HG03064 (cell line): ENCODE data around the gene RASGRP4.
"Not testable (repeated sequence)": the region's sequence is repeated elsewhere in the genome, so short reads cannot be mapped to it uniquely, and the experiment has no call there.

Experiments
- ATAC-seq: cut with Tn5 transposase; IDR thresholded peaks from one replicate; pipeline ENCODE4 v1.9.1; 2021; ENCODE audit warnings: low read depth; ENCODE audit not compliant: unreplicated experiment

RASGRP4 gene, protein sequence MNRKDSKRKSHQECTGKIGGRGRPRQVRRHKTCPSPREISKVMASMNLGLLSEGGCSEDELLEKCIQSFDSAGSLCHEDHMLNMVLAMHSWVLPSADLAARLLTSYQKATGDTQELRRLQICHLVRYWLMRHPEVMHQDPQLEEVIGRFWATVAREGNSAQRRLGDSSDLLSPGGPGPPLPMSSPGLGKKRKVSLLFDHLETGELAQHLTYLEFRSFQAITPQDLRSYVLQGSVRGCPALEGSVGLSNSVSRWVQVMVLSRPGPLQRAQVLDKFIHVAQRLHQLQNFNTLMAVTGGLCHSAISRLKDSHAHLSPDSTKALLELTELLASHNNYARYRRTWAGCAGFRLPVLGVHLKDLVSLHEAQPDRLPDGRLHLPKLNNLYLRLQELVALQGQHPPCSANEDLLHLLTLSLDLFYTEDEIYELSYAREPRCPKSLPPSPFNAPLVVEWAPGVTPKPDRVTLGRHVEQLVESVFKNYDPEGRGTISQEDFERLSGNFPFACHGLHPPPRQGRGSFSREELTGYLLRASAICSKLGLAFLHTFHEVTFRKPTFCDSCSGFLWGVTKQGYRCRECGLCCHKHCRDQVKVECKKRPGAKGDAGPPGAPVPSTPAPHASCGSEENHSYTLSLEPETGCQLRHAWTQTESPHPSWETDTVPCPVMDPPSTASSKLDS

DNA sequence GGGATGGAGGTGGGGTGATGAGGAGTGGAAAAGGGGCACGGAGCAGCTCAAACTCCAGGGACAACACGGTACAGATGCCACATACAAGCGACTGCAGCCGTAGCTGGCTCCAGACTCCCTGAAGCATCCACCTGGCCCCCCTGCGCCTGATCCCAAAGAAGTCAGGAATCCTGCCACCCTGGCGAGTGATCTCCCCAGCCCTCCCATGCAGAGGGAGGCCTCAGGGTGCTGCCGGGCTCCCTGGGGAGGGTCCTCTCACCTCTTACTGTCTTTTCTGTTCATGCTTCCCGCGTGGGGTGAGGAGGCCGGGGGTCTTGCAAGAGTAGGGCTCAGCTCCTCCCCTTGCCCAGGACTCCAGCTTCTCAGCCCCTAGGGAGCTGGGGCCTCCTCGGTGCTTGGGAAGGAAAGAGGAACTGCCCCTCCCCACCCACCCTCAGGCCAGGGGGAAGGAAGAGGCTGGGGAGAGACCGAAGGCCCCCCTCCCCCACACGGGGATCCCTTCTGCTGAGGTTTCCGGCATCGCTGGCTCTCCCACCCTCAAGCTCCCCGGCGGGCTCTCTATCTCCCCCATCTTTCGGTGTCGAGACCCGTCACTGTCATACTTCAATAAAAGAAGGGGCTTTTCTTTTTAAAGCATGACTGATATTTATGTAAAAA, at the start of gene RASGRP4:
Gene RASGRP4, minus strand, starts transcription at position 410 of the 657 bp plus-strand sequence. Its CDS starts 128 bp downstream, at position 282.
- ATAC-seq = no peak

DNA sequence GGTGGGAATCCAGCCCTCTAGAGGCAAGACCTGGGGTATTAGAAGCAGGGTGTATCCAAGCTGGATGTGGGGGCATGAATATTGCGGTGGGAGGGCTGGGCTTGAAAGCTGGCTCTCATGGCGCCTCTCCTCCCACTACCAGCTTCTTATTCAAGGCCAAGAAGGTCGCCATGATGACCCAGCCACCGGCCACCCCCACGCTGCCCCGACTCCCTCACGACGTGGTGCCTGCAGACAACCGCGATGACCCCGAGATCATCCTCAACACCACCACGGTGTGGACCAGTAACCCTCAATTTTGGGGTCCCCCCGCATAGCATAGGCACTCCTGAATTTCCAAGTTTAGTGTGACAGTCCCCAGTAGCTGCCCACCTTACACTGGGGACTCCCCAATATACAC, 49.2 kb upstream of the RASGRP4 start:
- no peak for ATAC-seq

DNA sequence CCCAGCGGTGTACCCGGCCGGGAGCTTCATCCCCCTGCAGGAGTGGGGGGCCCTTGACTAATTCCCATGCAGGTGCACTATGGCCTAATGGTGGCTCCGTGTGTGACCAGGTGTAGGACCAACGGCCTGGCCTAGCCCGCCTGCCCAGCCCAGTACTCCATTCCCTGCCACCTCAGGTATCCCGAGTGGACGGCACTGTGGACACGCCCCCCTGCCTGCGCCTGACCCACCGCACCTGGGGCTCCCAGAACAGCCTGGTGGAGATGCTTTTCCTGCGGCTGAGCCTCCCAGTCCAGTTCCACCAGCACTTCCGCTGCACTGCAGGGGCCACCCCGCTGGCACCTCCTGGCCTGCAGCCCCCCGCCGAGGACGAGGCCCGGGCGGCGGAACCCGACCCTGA, 47.2 kb upstream of the RASGRP4 start:
- ATAC-seq = no peak

DNA sequence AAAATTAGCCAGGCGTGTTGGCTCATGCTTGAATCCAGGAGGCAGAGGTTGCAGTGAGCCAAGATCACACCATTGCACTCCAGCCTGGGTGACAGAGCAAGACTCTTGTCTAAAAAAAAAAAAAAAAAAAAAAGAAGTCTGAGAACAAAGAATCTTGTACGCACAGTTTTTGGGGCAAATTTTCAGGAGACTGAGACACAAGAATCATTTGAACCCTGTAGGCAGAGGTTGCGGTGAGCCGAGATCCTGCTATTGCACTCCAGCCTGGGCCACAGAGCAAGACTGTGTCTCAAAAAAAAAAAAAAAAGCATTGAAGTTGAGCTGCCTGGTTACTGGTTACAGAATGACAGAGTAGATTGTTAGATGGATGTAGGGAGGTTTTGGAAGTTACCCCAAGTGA, 46.7 kb upstream of the RASGRP4 start:
- not testable (repeated sequence) for ATAC-seq

DNA sequence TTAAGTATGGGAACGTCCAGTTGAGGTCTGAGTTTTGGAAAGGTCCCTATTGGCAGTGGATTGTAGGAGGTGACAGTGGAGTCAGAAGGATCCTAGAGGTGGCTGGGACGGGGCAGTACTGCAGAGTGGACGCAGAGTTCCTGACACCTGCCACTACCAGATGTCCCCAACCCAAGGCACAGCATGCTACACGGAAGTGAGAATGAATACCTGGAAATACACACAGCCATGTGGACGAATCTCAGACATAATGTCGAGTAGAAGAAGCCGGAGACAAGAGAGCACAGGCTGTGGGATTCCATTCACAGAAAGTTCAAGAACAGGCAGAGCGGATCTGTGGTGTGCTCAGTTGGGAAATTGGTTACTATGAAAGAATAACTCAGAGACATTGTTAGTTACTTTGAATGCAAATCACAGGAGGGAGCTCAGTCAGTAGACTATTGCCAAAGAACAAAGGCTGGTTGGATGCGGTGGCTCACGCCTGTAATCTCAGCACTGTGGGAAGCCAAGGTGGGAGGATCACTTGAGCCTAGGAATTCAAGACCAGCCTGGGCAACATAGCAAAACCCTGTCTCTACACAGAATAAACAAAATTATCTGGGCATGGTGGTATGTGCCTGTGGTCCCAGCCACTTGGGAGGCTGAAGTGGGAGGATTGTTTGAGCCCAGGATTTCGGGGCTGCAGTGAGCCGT, 44.9 kb upstream of the RASGRP4 start:
- no peak for ATAC-seq

DNA sequence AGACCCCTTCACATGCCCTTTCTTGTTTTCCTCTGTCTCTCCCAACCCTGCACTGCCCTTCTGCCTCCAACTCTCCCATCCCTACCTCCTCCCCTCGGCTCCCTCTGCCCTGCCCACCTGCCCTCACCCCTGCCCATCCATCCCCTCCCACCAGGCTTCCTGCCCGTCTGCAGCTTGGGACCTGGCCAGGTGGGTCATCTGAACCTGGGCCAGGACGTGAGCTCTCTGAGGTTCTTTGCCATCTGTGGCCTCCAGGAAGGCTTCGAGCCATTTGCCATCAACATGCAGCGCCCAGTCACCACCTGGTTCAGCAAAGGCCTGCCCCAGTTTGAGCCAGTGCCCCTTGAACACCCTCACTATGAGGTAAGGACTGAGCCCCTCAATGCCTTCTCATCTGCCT, 43.1 kb upstream of the RASGRP4 start:
- ATAC-seq = no peak

DNA sequence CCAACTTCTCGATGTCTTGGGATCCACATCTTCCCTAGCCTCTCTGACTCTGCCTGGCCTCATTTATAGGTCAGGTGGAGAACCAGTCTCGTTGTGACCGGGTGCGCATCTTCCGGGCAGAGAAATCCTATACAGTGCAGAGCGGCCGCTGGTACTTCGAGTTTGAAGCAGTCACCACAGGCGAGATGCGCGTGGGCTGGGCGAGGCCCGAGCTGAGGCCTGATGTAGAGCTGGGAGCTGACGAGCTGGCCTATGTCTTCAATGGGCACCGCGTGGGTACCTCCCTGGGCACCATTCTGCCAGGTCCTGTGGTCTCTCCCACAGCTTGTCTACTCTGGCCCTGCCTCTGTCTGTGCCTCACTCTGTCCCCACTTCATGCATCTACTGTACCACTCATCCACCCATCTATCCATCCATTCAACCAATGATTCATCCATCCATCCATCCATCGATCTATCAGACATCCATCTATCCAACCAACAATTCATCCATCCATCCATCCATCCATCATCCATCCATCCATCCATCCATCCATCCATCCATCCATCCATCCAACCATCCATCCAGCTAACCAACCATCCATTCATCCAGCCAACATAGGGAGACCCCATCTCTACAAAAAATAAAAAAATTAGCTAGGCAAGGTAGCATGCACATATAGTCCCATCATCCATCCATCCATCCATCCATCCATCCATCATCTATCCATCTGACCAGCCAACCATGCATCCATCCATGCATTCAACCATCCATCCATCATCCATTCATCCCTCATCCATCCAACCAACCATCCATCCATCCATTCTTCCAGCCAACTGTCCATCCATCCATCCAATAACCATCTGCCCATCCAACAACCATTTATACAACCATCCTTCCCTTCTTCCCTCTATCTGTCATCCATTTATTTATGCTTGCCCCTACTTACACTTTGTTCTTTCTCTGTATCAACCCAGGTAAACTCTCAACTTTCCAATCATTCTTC, 41.8 kb upstream of the RASGRP4 start:
- no peak for ATAC-seq

DNA sequence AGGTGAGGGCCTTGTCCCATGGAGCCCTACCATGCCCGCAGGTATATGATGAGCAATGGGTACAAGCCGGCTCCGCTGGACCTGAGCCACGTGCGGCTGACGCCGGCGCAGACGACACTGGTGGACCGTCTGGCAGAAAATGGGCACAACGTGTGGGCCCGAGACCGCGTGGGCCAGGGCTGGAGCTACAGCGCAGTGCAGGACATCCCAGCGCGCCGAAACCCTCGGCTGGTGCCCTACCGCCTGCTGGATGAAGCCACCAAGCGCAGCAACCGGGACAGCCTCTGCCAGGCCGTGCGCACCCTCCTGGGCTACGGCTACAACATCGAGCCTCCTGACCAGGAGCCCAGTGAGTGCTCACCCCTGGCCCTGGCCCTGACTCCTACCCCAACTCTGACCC, 40.0 kb upstream of the RASGRP4 start:
- no peak for ATAC-seq

DNA sequence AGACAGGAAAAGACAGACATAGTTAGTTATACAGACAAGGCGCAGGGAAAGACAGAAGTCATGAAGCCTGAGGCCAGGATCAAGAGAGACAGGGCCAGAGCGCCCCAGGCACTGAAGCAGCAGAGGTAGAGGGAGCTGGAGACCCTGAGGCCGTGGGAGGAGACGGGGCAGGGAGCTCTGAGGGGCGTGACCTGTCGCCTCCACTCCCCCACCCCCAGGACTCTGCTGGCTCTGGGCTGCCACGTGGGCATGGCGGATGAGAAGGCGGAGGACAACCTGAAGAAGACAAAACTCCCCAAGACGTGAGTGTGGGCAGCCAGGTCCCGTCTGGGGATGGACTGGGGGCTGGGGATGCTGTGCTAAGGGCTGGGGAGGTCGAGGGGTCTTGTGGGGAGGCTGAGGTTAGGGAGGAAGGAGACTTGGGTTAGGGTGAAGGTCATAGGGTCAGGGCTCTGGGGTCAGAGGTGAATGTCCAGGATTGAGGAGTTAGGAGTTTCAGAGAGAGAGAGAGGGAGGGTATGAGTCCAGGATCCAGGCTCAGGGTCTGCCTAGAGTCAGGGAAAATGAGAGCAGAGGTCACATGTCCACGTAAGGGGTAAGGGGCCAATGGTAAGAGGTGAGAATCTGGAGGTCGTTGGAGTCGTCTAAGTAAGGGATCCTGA, 38.5 kb upstream of the RASGRP4 start:
- ATAC-seq = no peak

DNA sequence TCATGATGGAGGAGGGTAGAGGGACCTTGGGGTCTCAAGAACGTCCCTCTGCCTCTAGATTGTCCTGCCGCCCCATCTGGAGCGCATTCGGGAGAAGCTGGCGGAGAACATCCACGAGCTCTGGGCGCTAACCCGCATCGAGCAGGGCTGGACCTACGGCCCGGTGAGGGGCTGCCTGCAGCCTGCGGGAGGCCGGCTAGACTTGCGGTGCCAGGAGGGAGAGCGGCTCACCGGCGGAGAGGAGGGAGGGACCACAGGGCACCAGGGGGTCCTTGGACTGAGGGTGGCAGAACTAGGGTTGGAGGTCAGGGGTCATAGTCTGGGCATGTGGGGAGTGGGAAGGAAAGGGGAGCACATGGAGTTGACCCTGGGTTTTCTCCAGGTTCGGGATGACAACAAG, 37.3 kb upstream of the RASGRP4 start:
- no peak for ATAC-seq

DNA sequence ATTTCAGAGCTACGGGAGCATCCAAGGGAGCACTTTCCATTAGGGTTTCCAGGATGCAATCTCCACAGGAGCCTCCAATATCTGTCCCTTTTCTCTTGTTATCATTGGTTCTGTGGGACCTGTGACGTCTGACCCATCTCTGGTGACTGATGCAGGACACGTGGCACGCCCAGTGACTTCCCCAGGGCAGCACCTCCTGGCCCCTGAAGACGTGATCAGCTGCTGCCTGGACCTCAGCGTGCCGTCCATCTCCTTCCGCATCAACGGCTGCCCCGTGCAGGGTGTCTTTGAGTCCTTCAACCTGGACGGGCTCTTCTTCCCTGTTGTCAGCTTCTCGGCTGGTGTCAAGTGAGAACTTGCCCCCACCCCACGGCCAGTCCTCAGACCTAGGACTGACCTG, 33.0 kb upstream of the RASGRP4 start:
- ATAC-seq = no peak

DNA sequence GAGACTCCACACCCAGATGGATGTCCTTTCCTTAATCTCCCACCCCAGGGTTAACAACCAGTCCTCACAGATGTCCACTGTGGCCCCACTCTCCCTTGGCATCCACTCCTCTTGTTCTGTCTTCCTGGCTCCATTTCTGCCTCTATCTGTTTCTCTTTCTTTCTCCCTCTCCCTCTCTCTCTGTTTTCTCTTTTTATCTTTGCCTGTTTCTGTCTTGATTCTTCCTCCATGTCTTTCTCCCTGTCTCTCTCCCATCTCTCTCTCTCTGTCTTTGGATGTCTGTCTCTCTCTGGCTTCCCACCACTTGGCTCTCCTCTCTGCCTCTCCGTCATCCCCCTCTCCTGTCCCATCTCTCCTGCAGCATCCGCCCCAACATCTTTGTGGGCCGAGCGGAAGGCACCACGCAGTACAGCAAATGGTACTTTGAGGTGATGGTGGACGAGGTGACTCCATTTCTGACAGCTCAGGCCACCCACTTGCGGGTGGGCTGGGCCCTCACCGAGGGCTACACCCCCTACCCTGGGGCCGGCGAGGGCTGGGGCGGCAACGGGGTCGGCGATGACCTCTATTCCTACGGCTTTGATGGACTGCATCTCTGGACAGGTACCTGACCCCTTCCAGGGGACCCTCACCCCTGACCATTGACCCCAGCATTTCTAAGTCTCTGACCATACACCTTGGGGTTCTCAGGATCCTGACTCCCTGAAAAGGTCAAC, 31.8 kb upstream of the RASGRP4 start:
- no peak for ATAC-seq

DNA sequence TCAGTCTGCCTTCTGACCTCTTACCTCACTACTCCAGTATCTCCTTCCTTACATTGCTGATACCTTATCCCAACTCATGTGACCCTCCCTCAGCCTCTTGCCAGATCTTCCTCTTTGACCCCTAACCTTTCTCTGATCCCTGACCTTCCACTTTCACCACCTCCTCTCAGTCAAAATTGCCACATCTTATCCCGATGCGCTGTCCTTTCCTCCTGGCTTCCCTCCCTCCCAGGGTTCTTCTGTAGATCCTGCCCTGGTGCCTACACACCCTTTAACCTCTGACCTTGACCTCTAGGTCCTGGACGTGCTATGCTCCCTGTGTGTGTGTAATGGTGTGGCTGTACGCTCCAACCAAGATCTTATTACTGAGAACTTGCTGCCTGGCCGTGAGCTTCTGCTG, 31.2 kb upstream of the RASGRP4 start:
- no peak for ATAC-seq

DNA sequence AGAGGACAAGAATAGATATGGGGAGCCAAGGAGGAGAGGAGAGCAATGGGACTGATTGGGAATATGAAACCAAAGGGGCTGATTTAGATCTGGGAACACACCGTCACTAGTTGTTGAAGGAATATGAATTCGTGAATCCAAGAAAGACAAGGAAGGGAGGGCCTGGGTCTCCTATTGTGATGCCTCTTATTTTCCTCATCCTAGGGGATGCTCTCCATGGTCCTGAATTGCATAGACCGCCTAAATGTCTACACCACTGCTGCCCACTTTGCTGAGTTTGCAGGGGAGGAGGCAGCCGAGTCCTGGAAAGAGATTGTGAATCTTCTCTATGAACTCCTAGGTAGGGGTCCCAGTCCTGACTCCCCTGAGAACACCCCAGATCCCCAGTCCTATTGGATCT, 29.0 kb upstream of the RASGRP4 start:
- no peak for ATAC-seq

DNA sequence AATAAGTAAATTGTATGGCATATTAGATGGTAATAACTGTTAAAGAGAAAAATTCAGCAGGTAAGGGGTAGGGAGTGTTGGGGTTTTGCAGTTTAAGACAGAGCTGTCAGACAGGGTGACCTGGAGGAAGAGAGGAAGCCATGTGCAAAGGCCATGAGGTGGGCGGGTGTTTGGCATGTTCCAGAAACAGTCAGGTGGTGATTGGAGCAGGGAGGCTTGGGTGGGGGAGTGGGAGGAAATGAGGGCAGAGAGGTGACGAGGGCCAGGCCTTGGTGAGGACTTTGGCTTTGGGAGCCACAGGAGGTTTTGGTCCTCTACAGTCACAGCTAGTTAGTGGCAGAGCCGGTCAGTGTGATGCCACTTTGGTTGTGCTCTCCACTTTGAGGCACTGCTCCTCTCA, 27.6 kb upstream of the RASGRP4 start:
- no peak for ATAC-seq

DNA sequence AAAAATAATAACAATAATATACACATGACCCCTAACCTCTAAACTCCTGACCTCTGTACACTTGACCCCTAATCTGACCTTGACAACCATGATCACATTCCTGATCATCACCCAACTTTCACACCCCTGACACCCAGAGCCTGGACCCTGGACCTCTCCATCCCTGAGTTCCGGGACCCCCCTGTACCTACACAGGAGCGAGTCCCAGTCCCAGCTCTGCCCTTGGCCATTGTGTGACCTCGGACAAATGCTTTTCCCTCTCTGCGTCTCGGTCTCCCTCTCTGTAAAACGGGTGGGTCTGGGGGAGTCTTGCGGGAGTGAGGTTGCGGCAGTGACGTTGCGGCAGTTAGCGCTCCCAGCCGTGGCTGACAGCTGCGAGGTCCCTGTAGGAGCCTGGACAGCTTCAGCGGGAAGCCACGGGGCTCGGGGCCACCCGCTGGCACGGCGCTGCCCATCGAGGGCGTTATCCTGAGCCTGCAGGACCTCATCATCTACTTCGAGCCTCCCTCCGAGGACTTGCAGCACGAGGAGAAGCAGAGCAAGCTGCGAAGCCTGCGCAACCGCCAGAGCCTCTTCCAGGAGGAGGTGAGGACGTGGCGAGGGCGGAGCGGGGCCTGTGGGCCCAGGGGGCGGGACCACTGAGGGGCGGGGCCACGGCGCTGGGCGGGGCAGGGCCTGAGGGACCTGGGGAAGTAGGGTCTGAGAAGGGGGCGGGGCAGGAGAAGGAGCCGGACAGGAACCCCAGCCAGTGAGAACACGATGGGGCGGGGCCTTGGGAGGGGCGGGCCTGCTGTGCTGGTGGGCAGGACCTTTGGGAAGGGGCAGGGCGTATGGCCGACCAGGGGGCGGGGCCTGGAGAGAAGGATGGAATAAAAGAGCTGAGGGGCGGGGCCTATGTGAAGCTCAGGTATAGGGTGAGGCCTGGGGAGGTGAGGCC, 26.7 kb upstream of the RASGRP4 start:
- ATAC-seq = no peak

DNA sequence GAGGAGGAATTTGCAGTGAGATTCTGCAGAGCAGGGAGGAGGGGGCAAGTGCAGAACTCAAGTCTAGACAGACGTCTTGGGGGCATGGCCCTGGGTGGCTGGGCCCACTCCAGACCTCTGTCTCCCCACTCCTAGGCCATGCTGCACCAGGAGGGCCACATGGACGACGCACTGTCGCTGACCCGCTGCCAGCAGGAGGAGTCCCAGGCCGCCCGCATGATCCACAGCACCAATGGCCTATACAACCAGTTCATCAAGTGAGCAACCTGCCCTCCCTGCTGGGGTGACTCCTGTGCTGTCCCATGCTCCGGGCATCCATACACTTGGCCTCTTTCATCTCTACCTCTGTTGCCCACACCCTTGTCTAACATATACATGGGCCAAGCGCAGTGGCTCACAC, 25.6 kb upstream of the RASGRP4 start:
- no peak for ATAC-seq

DNA sequence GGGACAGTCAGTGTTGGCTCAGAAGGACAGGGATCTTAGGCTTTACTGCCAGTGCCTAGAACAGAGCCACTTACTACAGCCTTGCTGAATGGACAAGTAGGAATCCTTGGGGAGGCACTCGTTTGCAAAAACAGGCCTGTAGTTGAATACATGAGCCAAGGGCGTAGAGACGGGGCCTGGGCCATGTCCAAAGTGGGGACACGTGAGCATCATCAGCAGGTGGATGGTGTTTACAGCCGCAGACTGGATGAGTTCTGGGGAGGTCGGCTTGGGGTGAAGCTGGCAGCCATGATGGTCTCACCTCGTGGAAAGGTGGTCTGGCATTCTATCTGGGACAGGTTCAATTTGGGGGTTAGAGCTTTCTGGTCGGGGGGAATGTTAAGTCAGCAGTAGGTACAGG, 25.0 kb upstream of the RASGRP4 start:
- ATAC-seq = no peak
